ENCODE results near the gene FARP1.

DNA sequence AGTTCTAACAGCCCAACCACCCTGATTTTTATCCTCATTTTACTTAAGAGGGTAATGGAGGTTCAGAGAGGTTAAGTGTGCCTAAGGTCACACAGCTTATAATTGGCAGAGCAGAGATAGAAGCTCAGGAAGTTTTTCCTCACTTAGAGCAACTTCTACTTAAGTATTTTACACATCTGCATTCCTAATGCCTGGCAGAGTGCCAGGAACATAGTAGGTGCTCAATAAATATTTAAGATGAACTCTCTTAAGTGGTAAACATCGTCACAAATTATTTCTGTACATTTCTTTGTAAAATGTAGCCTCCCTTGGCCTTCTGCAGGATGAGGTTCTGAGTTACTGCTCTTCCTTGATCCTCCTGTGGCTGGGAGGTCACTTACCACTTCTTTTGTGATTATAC, 14.7 kb downstream of the FARP1 start:
- TF ChIP-seq POLR2A (IDR thresholded peaks at IDR 0.05) (no peak), POLR2AphosphoS5 (IDR thresholded peaks at IDR 0.05) (no peak)
- TF ChIP-seq, protein P1, sequence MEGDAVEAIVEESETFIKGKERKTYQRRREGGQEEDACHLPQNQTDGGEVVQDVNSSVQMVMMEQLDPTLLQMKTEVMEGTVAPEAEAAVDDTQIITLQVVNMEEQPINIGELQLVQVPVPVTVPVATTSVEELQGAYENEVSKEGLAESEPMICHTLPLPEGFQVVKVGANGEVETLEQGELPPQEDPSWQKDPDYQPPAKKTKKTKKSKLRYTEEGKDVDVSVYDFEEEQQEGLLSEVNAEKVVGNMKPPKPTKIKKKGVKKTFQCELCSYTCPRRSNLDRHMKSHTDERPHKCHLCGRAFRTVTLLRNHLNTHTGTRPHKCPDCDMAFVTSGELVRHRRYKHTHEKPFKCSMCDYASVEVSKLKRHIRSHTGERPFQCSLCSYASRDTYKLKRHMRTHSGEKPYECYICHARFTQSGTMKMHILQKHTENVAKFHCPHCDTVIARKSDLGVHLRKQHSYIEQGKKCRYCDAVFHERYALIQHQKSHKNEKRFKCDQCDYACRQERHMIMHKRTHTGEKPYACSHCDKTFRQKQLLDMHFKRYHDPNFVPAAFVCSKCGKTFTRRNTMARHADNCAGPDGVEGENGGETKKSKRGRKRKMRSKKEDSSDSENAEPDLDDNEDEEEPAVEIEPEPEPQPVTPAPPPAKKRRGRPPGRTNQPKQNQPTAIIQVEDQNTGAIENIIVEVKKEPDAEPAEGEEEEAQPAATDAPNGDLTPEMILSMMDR (IDR thresholded peaks at IDR 0.05), result no peak

All from gastroesophageal sphincter (tissue), 3 donors.